Measurements from ENCODE around the gene RNF223. TPM values are rescaled to one million over a fixed set of nuclear protein-coding genes. Genes with fewer than 3 reads are reported as not detected.
"Not testable (repeated sequence)": the region's sequence is repeated elsewhere in the genome, so short reads cannot be mapped to it uniquely, and the experiment has no call there.

RNF223 gene
- total RNA-seq, 1 donor = not detected

DNA sequence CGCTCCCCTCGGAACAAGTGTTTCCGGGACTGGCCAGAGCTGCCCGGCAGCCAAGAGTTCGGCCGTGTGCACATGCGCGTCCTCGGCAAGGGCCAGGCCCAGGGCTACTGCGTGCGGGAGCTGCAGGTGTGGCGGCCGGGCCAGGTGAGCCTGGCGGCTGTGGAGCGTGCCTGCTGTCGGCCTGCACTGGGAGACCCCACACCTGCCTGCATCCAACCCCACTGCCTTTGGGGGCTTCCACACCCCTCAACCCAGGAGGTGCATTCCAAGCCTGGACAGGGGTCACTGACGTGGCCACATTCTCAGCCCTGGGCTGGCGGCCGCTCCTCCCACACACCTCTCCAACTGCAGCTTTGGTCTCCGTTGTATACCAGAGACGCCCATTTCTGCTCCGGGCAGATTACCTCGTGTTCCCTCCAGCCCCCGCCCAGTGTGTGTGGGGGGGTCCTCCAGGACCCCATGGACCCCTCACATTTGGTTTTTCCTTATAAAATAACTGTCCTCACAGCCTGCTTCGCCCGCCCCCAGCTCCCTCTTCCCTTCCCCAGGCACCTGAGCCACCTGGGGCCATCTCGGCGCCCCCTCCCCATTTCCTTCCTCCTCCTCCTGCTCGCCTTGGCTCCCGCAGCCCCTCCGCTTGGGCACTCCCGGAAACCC, 6.1 kb downstream of the RNF223 start:
- no peak for DNase-seq (ENCODE audit: insufficient read length, low spot score, missing footprints)

GRCh38 chr1:1067284-1067859, 6.7 kb downstream of the RNF223 start:
- TF ChIP-seq, protein P1, sequence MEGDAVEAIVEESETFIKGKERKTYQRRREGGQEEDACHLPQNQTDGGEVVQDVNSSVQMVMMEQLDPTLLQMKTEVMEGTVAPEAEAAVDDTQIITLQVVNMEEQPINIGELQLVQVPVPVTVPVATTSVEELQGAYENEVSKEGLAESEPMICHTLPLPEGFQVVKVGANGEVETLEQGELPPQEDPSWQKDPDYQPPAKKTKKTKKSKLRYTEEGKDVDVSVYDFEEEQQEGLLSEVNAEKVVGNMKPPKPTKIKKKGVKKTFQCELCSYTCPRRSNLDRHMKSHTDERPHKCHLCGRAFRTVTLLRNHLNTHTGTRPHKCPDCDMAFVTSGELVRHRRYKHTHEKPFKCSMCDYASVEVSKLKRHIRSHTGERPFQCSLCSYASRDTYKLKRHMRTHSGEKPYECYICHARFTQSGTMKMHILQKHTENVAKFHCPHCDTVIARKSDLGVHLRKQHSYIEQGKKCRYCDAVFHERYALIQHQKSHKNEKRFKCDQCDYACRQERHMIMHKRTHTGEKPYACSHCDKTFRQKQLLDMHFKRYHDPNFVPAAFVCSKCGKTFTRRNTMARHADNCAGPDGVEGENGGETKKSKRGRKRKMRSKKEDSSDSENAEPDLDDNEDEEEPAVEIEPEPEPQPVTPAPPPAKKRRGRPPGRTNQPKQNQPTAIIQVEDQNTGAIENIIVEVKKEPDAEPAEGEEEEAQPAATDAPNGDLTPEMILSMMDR (IDR thresholded peaks at IDR 0.05; ENCODE audit: extremely low read depth, low read depth, low read length) = no peak
- no peaks in the 10 kb centered on the region for H4K20me1 ChIP-seq (ENCODE audit: insufficient read depth, low read length)
- H3K79me2 ChIP-seq (ENCODE audit: insufficient read depth, low read length) = no peaks in the 10 kb centered on the region
- no peak overlapping the region for H2AFZ ChIP-seq (ENCODE audit: low read length)
- no peak for DNase-seq (ENCODE audit: insufficient read length, low spot score, missing footprints)
- peaks cover 10% of the 10 kb centered on the region for H3K4me1 ChIP-seq (ENCODE audit: insufficient read depth, low read length)
- no peaks in the 10 kb centered on the region for H3K36me3 ChIP-seq (ENCODE audit: insufficient read depth, low read length)
- H3K4me3 ChIP-seq (ENCODE audit: insufficient read depth, low read length) = no peak overlapping the region
- no peak overlapping the region for H3K4me2 ChIP-seq (ENCODE audit: insufficient read depth, low read length)
- no peaks in the 10 kb centered on the region for H3K9me3 ChIP-seq (ENCODE audit: low read depth, low read length)
- no peak overlapping the region for H3K27ac ChIP-seq (ENCODE audit: low read depth, low read length)
- H3K27me3 ChIP-seq (ENCODE audit: insufficient read depth, low read length) = peaks cover 22% of the 10 kb centered on the region

More for the DNA sequence above, 6.1 kb downstream of the RNF223 start:
- H3K4me1 ChIP-seq (ENCODE audit: insufficient read depth, low read length) = peaks cover 10% of the 10 kb centered on the region
- TF ChIP-seq, protein P1 (IDR thresholded peaks at IDR 0.05; ENCODE audit: extremely low read depth, low read depth, low read length) = no peak
- no peak overlapping the region for H3K4me2 ChIP-seq (ENCODE audit: insufficient read depth, low read length)
- H3K79me2 ChIP-seq (ENCODE audit: insufficient read depth, low read length) = no peaks in the 10 kb centered on the region
- no peaks in the 10 kb centered on the region for H3K9me3 ChIP-seq (ENCODE audit: low read depth, low read length)
- H4K20me1 ChIP-seq (ENCODE audit: insufficient read depth, low read length) = no peaks in the 10 kb centered on the region
- no peak overlapping the region for H3K27ac ChIP-seq (ENCODE audit: low read depth, low read length)
- no peak overlapping the region for H3K4me3 ChIP-seq (ENCODE audit: insufficient read depth, low read length)
- no peaks in the 10 kb centered on the region for H3K36me3 ChIP-seq (ENCODE audit: insufficient read depth, low read length)
- H2AFZ ChIP-seq (ENCODE audit: low read length) = no peak overlapping the region
- peaks cover 16% of the 10 kb centered on the region for H3K27me3 ChIP-seq (ENCODE audit: insufficient read depth, low read length)

GRCh38 chr1:1066403-1067283, 7.5 kb downstream of the RNF223 start:
- Histone ChIP-seq H3K4me3 (ENCODE audit: insufficient read depth, low read length) (no peak overlapping the region), H4K20me1 (ENCODE audit: insufficient read depth, low read length) (no peaks in the 10 kb centered on the region), H2AFZ (ENCODE audit: low read length) (no peak overlapping the region), H3K79me2 (ENCODE audit: insufficient read depth, low read length) (no peaks in the 10 kb centered on the region), H3K36me3 (ENCODE audit: insufficient read depth, low read length) (no peaks in the 10 kb centered on the region), H3K4me1 (ENCODE audit: insufficient read depth, low read length) (peaks cover 10% of the 10 kb centered on the region), H3K27me3 (ENCODE audit: insufficient read depth, low read length) (peaks cover 23% of the 10 kb centered on the region), H3K9me3 (ENCODE audit: low read depth, low read length) (no peaks in the 10 kb centered on the region), H3K27ac (ENCODE audit: low read depth, low read length) (no peak overlapping the region), H3K4me2 (ENCODE audit: insufficient read depth, low read length) (no peak overlapping the region)
- TF ChIP-seq, protein P1 (IDR thresholded peaks at IDR 0.05; ENCODE audit: extremely low read depth, low read depth, low read length) = no peak
- DNase-seq (ENCODE audit: insufficient read length, low spot score, missing footprints) = peak; percentile 98

GRCh38 chr1:1065940-1066304, 8.2 kb downstream of the RNF223 start:
- H4K20me1 ChIP-seq (ENCODE audit: insufficient read depth, low read length); H3K36me3 ChIP-seq (ENCODE audit: insufficient read depth, low read length); H2AFZ ChIP-seq (ENCODE audit: low read length); H3K9me3 ChIP-seq (ENCODE audit: low read depth, low read length); H3K4me3 ChIP-seq (ENCODE audit: insufficient read depth, low read length); H3K27ac ChIP-seq (ENCODE audit: low read depth, low read length); H3K4me1 ChIP-seq (ENCODE audit: insufficient read depth, low read length); DNase-seq (ENCODE audit: insufficient read length, low spot score, missing footprints); H3K79me2 ChIP-seq (ENCODE audit: insufficient read depth, low read length); H3K4me2 ChIP-seq (ENCODE audit: insufficient read depth, low read length): not testable (repeated sequence)
- peaks cover 29% of the 10 kb centered on the region for H3K27me3 ChIP-seq (ENCODE audit: insufficient read depth, low read length)
